HepG2 (cell line): ENCODE measurements around the gene RPL6. TPM values are rescaled to one million over a fixed set of nuclear protein-coding genes. Genes with fewer than 3 reads are reported as not detected.

Experiments used
- ASH2L ChIP-seq: fragments of 300-600, 200-600 bp; sonication (generic); IDR thresholded peaks from 2 replicates; pipeline ENCODE4 v1.7.0; 2017; ENCODE audit warnings: low read depth, mild to moderate bottlenecking, moderate library complexity, mixed read lengths, low read length; ENCODE audit not compliant: insufficient read length
- FOXM1 ChIP-seq: sonication (generic); formaldehyde crosslinking; IDR thresholded peaks from 2 replicates; pipeline ENCODE4 v1.5.0; 2020; ENCODE audit warnings: missing genetic modification reagents
- KAT8 ChIP-seq: IDR thresholded peaks from 2 replicates; pipeline ENCODE4 v1.6.1; 2016; ENCODE audit warnings: missing genetic modification reagents, missing compliant biosample characterization
- RERE ChIP-seq: IDR thresholded peaks from 2 replicates; pipeline ENCODE4 v1.6.1; 2016; ENCODE audit warnings: low read depth, missing genetic modification reagents, missing compliant biosample characterization
- SAP130 ChIP-seq: IDR thresholded peaks from 2 replicates; pipeline ENCODE4 v1.6.1; 2016; ENCODE audit warnings: low read depth
- ZNF124 ChIP-seq: sonication (generic); formaldehyde crosslinking; IDR thresholded peaks from 2 replicates; pipeline ENCODE4 v1.4.0; 2020; ENCODE audit warnings: missing genetic modification reagents
- ZNF205 ChIP-seq: IDR thresholded peaks from 2 replicates; pipeline ENCODE4 v1.6.1; 2018; ENCODE audit warnings: missing biosample characterization, missing genetic modification reagents
- ZNF343 ChIP-seq: sonication (generic); formaldehyde crosslinking; IDR thresholded peaks from 2 replicates; pipeline ENCODE4 v1.4.0; 2020; ENCODE audit warnings: mild to moderate bottlenecking, missing genetic modification reagents
- polyA plus RNA-seq, 8 experiments: library from polyadenylated mRNA; depleted of rRNA in 3 of 8; stranded (reverse) in 7 of 8; unstranded in 1 of 8; fragments of >200 nt; fragmentation: Illumina TruSeq in 4 of 8; extraction: Trizol in 4 of 8; gene quantifications; 2 replicates each; pipeline versions ENCODE4 v1.2.1 to v1.2.3, GENCODE V29; 2011 to 2016; ENCODE audit warnings: low read depth in 4 of 8, missing spikeins in 1 of 8, mixed read lengths in 1 of 8; ENCODE audit not compliant: insufficient read depth in 1 of 8
- total RNA-seq, 5 experiments: library from RNA; depleted of rRNA; stranded (reverse); fragments of >200 nt; fragmentation: Illumina TruSeq; extraction: Trizol; gene quantifications; 2 replicates each; pipeline ENCODE4 v1.2.3, GENCODE V29; 2016; ENCODE audit warnings: low read depth in 1 of 5
- TF ChIP-seq, protein P1 (sequence below): sonication (generic); formaldehyde crosslinking; IDR thresholded peaks from 2 replicates; pipeline ENCODE4 v1.5.0; 2020; ENCODE audit warnings: missing genetic modification reagents
- TF ChIP-seq, protein P2 (sequence below): sonication (generic); formaldehyde crosslinking; IDR thresholded peaks from 2 replicates; pipeline ENCODE4 v1.4.0; 2020; ENCODE audit warnings: missing genetic modification reagents, borderline replicate concordance
- TF ChIP-seq, protein P3 (sequence below), 2 experiments: IDR thresholded peaks; 2 replicates each; pipeline ENCODE4 v1.6.1; 2011 to 2012; ENCODE audit warnings: low read length in 2 of 2, borderline replicate concordance in 1 of 2, low read depth in 1 of 2, mild to moderate bottlenecking in 1 of 2, moderate library complexity in 1 of 2

The RPL6 gene
- total and polyA plus RNA-seq, 2 of the 13 experiments (the other 11 are each of a cell fraction or from before 2014, with no cell fraction given) = 1,551 to 1,719 TPM

DNA sequence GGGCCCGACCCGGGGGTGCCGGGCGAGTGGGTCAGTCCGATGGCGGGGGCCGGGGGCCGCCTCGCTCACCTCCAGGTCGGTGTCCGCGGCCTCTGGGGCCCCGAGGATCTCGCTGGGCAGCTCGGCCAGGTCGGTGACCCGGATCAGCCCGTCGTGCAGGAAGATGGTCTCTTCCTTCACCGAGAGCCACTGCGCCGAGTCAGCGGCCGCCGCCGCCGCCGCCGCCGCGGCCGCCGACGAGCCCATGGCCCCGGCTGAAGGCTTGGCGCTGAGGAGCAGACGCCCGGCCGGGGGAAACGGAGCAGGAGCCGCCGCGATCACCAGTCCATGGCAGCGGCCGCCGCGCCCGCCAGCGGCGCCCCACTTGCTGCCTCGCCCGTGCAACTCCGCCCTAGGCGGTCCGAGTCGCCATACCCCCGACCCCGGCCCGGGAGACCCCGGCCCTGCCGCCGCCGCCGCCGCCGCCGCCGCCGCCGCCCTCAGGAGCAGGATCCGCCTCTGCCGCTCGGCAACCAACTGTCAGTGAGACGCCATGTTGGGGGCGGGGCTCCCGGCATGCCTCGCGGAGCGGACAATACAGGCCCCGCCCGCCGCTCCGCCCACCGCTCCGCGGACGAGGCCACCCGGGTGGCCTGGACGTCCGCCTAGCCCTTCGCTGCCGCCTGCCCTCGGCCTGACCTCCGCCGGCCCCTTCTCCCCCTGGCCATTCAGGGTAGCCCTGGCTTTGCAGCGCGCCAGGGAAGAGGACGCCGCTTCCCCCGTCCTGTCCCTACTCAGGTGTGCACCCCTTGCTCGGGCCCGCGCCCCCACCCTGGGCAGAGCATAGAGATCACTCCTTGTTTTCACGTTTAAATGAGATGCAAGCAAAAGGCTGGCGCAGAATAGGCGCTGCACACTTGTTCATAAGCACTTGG is 27.3 kb downstream of the RPL6 start, which contains the start of gene HECTD4 (continued):
- TF ChIP-seq RERE = no peak
- peak; percentile 57; the same call in 1 of the 2 replicates for TF ChIP-seq ZNF205 (CRISPR knock-in tag)
- peak; percentile 86 for TF ChIP-seq SAP130 (CRISPR knock-in tag)
- TF ChIP-seq, protein P1, sequence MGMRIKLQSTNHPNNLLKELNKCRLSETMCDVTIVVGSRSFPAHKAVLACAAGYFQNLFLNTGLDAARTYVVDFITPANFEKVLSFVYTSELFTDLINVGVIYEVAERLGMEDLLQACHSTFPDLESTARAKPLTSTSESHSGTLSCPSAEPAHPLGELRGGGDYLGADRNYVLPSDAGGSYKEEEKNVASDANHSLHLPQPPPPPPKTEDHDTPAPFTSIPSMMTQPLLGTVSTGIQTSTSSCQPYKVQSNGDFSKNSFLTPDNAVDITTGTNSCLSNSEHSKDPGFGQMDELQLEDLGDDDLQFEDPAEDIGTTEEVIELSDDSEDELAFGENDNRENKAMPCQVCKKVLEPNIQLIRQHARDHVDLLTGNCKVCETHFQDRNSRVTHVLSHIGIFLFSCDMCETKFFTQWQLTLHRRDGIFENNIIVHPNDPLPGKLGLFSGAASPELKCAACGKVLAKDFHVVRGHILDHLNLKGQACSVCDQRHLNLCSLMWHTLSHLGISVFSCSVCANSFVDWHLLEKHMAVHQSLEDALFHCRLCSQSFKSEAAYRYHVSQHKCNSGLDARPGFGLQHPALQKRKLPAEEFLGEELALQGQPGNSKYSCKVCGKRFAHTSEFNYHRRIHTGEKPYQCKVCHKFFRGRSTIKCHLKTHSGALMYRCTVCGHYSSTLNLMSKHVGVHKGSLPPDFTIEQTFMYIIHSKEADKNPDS (CRISPR knock-in tag) = peak; percentile 75; the same call in 1 of the 2 replicates
- peak; percentile 81 for TF ChIP-seq KAT8 (CRISPR knock-in tag)
- peak; percentile 76 for TF ChIP-seq ASH2L
- no peak for TF ChIP-seq FOXM1 (CRISPR knock-in tag)
- TF ChIP-seq, protein P2, sequence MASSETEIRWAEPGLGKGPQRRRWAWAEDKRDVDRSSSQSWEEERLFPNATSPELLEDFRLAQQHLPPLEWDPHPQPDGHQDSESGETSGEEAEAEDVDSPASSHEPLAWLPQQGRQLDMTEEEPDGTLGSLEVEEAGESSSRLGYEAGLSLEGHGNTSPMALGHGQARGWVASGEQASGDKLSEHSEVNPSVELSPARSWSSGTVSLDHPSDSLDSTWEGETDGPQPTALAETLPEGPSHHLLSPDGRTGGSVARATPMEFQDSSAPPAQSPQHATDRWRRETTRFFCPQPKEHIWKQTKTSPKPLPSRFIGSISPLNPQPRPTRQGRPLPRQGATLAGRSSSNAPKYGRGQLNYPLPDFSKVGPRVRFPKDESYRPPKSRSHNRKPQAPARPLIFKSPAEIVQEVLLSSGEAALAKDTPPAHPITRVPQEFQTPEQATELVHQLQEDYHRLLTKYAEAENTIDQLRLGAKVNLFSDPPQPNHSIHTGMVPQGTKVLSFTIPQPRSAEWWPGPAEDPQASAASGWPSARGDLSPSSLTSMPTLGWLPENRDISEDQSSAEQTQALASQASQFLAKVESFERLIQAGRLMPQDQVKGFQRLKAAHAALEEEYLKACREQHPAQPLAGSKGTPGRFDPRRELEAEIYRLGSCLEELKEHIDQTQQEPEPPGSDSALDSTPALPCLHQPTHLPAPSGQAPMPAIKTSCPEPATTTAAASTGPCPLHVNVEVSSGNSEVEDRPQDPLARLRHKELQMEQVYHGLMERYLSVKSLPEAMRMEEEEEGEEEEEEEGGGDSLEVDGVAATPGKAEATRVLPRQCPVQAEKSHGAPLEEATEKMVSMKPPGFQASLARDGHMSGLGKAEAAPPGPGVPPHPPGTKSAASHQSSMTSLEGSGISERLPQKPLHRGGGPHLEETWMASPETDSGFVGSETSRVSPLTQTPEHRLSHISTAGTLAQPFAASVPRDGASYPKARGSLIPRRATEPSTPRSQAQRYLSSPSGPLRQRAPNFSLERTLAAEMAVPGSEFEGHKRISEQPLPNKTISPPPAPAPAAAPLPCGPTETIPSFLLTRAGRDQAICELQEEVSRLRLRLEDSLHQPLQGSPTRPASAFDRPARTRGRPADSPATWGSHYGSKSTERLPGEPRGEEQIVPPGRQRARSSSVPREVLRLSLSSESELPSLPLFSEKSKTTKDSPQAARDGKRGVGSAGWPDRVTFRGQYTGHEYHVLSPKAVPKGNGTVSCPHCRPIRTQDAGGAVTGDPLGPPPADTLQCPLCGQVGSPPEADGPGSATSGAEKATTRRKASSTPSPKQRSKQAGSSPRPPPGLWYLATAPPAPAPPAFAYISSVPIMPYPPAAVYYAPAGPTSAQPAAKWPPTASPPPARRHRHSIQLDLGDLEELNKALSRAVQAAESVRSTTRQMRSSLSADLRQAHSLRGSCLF = no peak
- TF ChIP-seq ZNF343 = no peak
- TF ChIP-seq, protein P3, sequence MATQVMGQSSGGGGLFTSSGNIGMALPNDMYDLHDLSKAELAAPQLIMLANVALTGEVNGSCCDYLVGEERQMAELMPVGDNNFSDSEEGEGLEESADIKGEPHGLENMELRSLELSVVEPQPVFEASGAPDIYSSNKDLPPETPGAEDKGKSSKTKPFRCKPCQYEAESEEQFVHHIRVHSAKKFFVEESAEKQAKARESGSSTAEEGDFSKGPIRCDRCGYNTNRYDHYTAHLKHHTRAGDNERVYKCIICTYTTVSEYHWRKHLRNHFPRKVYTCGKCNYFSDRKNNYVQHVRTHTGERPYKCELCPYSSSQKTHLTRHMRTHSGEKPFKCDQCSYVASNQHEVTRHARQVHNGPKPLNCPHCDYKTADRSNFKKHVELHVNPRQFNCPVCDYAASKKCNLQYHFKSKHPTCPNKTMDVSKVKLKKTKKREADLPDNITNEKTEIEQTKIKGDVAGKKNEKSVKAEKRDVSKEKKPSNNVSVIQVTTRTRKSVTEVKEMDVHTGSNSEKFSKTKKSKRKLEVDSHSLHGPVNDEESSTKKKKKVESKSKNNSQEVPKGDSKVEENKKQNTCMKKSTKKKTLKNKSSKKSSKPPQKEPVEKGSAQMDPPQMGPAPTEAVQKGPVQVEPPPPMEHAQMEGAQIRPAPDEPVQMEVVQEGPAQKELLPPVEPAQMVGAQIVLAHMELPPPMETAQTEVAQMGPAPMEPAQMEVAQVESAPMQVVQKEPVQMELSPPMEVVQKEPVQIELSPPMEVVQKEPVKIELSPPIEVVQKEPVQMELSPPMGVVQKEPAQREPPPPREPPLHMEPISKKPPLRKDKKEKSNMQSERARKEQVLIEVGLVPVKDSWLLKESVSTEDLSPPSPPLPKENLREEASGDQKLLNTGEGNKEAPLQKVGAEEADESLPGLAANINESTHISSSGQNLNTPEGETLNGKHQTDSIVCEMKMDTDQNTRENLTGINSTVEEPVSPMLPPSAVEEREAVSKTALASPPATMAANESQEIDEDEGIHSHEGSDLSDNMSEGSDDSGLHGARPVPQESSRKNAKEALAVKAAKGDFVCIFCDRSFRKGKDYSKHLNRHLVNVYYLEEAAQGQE (IDR thresholded peaks at IDR 0.05; ENCODE audit: borderline replicate concordance in 1 of 2, low read depth in 1 of 2, low read length in 2 of 2) = 0 out of 4 replicates have a peak, but pooled peaks of 1 of the 2 experiments have one; percentile 5
- TF ChIP-seq ZNF124 (CRISPR knock-in tag) = peak; percentile 64; the same call in 1 of the 2 replicates
